Brain microvascular endothelial cell (primary cell): ENCODE data around the gene ORAI3.
A peak's percentile ranks its signal among the peaks of the same experiment; 100 is the strongest.

ENCODE experiments used
- DNase-seq: peaks from one replicate; pipeline ENCODE4 v3.0.0-alpha.2; 2020
- H3K27ac ChIP-seq: fragments of 250-450 bp; sonication (Bioruptor Pico); 2 replicates; pipeline ENCODE4 v1.5.1; 2020; ENCODE audit warnings: mild to moderate bottlenecking, moderate library complexity
- H3K27me3 ChIP-seq: fragments of 250-450 bp; sonication (Bioruptor Pico); replicated peaks from 2 replicates; pipeline ENCODE4 v1.5.1; 2020; ENCODE audit warnings: mild to moderate bottlenecking
- H3K36me3 ChIP-seq: fragments of 250-450 bp; sonication (Bioruptor Pico); replicated peaks from 2 replicates; pipeline ENCODE4 v1.5.1; 2020; ENCODE audit warnings: mild to moderate bottlenecking
- H3K4me3 ChIP-seq: 2 replicates; pipeline ENCODE4 v1.5.1; 2011; ENCODE audit warnings: low read depth, mild to moderate bottlenecking, control low read depth, low read length, moderate library complexity
- CTCF ChIP-seq: IDR thresholded peaks from 2 replicates; pipeline ENCODE4 v1.5.1; 2011; ENCODE audit warnings: low read depth, mild to moderate bottlenecking, moderate library complexity, low read length, control low read depth, inconsistent platforms; ENCODE audit errors: missing control alignments
- in situ Hi-C: cut with HindIII; loops from 2 replicates; pipeline ENCODE4 v1.10.0; 2017; ENCODE audit warnings: low sequenced_read_pairs, low pct_ligation_motif_present

ORAI3 gene

GRCh38 chr16:30941600-30942425 lies 7.1 kb upstream of the ORAI3 start:
- DNase-seq = peak; percentile 70
- Histone ChIP-seq H3K36me3 (peaks cover 32% of the 10 kb centered on the region), H3K27me3 (no peaks in the 10 kb centered on the region), H3K27ac (no peak overlapping the region), H3K4me3 (no peak overlapping the region)
- in situ Hi-C loops = loop anchor here (25.0 kb wide), 1 partner anchor 520 kb away; the partner anchor contains the start of genes ARMC5 and TGFB1I1
- TF ChIP-seq CTCF = peak; percentile 95

- H3K4me3 ChIP-seq = no peak overlapping the region
- TF ChIP-seq CTCF = no peak
- H3K36me3 ChIP-seq = peaks cover 27% of the 10 kb centered on the region
- in situ Hi-C loops = loop anchor here (25.0 kb wide), 1 partner anchor 520 kb away; the partner anchor contains the start of genes ARMC5 and TGFB1I1
- H3K27ac ChIP-seq = no peak overlapping the region
- no peak for DNase-seq
- H3K27me3 ChIP-seq = no peaks in the 10 kb centered on the region
Measured at GRCh38 chr16:30942426-30942806, 6.5 kb upstream of the ORAI3 start.

DNA sequence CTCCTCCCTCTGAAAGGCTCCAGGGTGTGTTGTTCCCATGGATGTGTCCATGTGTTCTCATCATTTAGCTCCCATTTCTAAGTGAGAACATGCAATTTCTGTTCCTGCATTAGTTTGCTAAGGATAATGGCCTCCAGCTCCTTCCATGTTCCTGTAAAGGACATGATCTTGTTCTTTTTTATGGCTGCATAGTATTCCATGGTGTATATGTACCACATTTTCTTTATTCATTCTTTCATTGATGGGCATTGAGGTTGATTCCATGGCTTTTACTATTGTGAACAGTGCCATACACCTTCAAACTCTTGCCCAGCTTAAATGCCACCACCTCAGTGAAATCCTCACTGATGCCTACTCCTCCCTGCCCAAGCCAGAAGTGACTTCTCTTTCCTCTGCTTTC lies 4.5 kb upstream of the ORAI3 start:
- no peak for TF ChIP-seq CTCF
- in situ Hi-C loops = loop anchor here (25.0 kb wide), 1 partner anchor 518 kb away; the partner anchor contains the start of genes ARMC5 and TGFB1I1
- H3K36me3 ChIP-seq = peaks cover 27% of the 10 kb centered on the region
- H3K27me3 ChIP-seq = no peaks in the 10 kb centered on the region
- no peak for DNase-seq
- H3K27ac ChIP-seq = no peak overlapping the region
- H3K4me3 ChIP-seq = no peak overlapping the region

DNA sequence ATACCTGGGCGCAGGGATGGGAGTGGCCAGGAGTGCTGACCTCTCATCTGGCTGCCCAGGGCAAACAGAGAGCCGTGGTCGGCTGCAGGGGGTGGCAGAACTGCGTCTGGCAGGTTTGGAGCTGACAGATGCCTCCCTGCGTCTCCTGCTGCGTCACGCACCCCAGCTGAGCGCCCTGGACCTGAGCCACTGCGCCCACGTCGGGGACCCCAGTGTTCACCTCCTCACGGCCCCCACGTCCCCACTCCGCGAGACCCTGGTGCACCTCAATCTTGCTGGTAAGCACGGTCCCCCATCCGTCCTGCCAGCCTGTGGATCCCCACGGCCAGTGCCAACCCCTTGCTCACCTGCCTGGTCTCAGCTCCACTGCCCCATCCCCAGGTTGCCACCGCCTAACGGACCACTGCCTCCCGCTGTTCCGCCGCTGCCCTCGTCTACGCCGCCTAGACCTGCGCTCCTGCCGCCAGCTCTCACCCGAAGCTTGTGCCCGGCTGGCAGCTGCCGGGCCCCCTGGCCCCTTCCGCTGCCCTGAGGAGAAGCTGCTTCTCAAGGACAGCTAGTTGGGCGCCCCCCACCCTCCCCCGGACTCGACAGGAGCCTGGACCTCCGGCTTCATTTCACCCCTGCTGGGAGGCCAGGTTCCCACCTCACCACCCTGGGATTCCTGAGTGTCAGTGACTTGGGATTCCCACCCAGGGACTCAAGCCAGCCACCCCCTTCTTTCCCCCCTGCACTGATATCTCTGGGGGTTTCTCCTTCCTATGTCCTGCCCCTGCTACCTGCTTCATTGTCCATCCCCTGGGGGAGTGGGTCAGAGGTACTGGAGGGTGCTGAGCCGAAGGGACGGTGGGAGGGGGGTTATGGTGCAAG lies 2.0 kb upstream of the ORAI3 start:
- DNase-seq = no peak
- TF ChIP-seq CTCF = no peak
- H3K36me3 ChIP-seq = peaks cover 20% of the 10 kb centered on the region
- H3K27me3 ChIP-seq = no peaks in the 10 kb centered on the region
- H3K27ac ChIP-seq = no peak overlapping the region
- H3K4me3 ChIP-seq = no peak overlapping the region
- in situ Hi-C loops = loop anchor here (25.0 kb wide), 1 partner anchor 515 kb away; the partner anchor contains the start of genes ARMC5 and TGFB1I1

DNA sequence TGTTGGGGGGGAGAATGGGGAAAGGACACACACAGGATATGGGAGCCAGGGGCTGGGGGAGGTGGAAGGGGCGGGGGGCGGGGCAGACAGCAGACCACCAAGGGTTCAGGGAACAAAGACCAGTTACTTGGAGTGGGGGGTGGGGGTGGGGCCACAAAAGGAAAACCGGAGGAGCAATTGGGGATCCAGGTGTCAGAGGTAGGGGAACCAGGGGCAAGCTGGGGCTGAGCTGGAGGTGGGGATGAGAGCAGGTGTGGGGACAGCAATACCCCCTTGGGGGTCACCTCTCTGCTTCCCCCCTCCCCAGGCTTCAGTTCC lies 1.4 kb upstream of the ORAI3 start:
- Histone ChIP-seq H3K27ac (no peak overlapping the region), H3K4me3 (no peak overlapping the region), H3K36me3 (peaks cover 15% of the 10 kb centered on the region), H3K27me3 (no peaks in the 10 kb centered on the region)
- no peak for TF ChIP-seq CTCF
- no peak for DNase-seq
- in situ Hi-C loops = loop anchor here (25.0 kb wide), 1 partner anchor 515 kb away; the partner anchor contains the start of genes ARMC5 and TGFB1I1
